GM23338 (cell line): Measurements from ENCODE around the gene BEST2. TPM values are rescaled to one million over a fixed set of nuclear protein-coding genes. Genes with fewer than 3 reads are reported as not detected.

Experiments
- ATAC-seq: fragments of 200-7000 bp; cut with Tn5 transposase; 3 replicates; pipeline ENCODE4 v1.9.1; 2020
- DNase-seq: peaks from one replicate; pipeline ENCODE4 v3.0.0-alpha.2; 2015; ENCODE audit warnings: low spot score
- H2AFZ ChIP-seq: fragments of 200-600 bp; sonication (generic); 2 replicates; pipeline ENCODE4 v1.8.0; 2016; ENCODE audit warnings: antibody characterized with exemption, mild to moderate bottlenecking, moderate library complexity
- H3F3A ChIP-seq: fragments of 200-600 bp; sonication (generic); replicated peaks from 2 replicates; pipeline ENCODE4 v1.8.0; 2017; ENCODE audit warnings: antibody characterized with exemption, mixed run types, low read depth
- H3K27ac ChIP-seq: fragments of 200-600 bp; sonication (generic); 2 replicates; pipeline ENCODE4 v1.6.1; 2016; ENCODE audit warnings: low read depth
- H3K27me3 ChIP-seq: fragments of 200-600 bp; sonication (generic); 2 replicates; pipeline ENCODE4 v1.8.0; 2016; ENCODE audit warnings: mild to moderate bottlenecking, mixed run types, moderate library complexity; ENCODE audit not compliant: insufficient read depth
- H3K36me3 ChIP-seq: fragments of 200-600 bp; sonication (generic); 2 replicates; pipeline ENCODE4 v1.8.0; 2016; ENCODE audit warnings: mild to moderate bottlenecking; ENCODE audit not compliant: insufficient read depth
- H3K4me1 ChIP-seq: fragments of 200-600 bp; sonication (generic); 2 replicates; pipeline ENCODE4 v1.8.0; 2016; ENCODE audit warnings: mild to moderate bottlenecking, moderate library complexity; ENCODE audit not compliant: insufficient read depth
- H3K4me2 ChIP-seq: fragments of 200-600 bp; sonication (generic); 2 replicates; pipeline ENCODE4 v1.7.1; 2017; ENCODE audit warnings: mixed run types
- H3K4me3 ChIP-seq: fragments of 200-600 bp; sonication (generic); 2 replicates; pipeline ENCODE4 v1.6.1; 2016; ENCODE audit warnings: mixed run types
- H3K79me2 ChIP-seq: fragments of 200-600 bp; sonication (generic); replicated peaks from 2 replicates; pipeline ENCODE4 v1.8.0; 2017; ENCODE audit warnings: mild to moderate bottlenecking; ENCODE audit not compliant: insufficient read depth
- H3K9me2 ChIP-seq: fragments of 200-600 bp; sonication (generic); 2 replicates; pipeline ENCODE4 v1.8.0; 2017; ENCODE audit not compliant: insufficient read depth
- H4K20me1 ChIP-seq: fragments of 200-600 bp; sonication (generic); replicated peaks from 2 replicates; pipeline ENCODE4 v1.8.0; 2017; ENCODE audit warnings: mild to moderate bottlenecking; ENCODE audit not compliant: insufficient read depth
- H3K27ac Mint-ChIP-seq: 2 replicates; pipeline ENCODE4 v1.8.0; 2020; ENCODE audit warnings: inconsistent platforms, mild to moderate bottlenecking, moderate library complexity, mixed read lengths
- H3K27me3 Mint-ChIP-seq: 3 replicates; pipeline ENCODE4 v1.8.0; 2022; ENCODE audit warnings: low read depth, mild to moderate bottlenecking, moderate library complexity, mixed read lengths, inconsistent platforms; ENCODE audit not compliant: insufficient read depth, poor library complexity
- H3K36me3 Mint-ChIP-seq: 3 replicates; pipeline ENCODE4 v1.8.0; 2021; ENCODE audit warnings: low read depth, mild to moderate bottlenecking, inconsistent platforms, moderate library complexity, mixed read lengths
- H3K4me1 Mint-ChIP-seq: 3 replicates; pipeline ENCODE4 v1.8.0; 2020; ENCODE audit warnings: mild to moderate bottlenecking, inconsistent platforms, mixed read lengths
- H3K4me3 Mint-ChIP-seq: 3 replicates; pipeline ENCODE4 v1.8.0; 2021; ENCODE audit warnings: moderate library complexity, mild to moderate bottlenecking, inconsistent platforms, mixed read lengths
- H3K9me3 Mint-ChIP-seq: 3 replicates; pipeline ENCODE4 v1.8.0; 2020; ENCODE audit warnings: moderate library complexity, mild to moderate bottlenecking, inconsistent platforms, mixed read lengths
- CREB1 ChIP-seq: fragments of 250-450 bp; sonication (Bioruptor Pico); IDR thresholded peaks from 2 replicates; pipeline ENCODE4 v1.5.0; 2020; ENCODE audit warnings: low read depth, mild to moderate bottlenecking, moderate library complexity
- CTCF ChIP-seq, 2 experiments: fragments of 200-600 bp in 1 of 2; sonication (generic) in 1 of 2; conservative IDR thresholded peaks; 2 replicates each; pipeline versions ENCODE4 v1.5.1 to v1.6.1; 2016 to 2017; ENCODE audit warnings: antibody characterized with exemption in 2 of 2, low read depth in 2 of 2, mild to moderate bottlenecking in 2 of 2, moderate library complexity in 1 of 2
- ETS1 ChIP-seq: IDR thresholded peaks from 2 replicates; pipeline ENCODE4 v1.6.1; 2016; ENCODE audit warnings: antibody characterized with exemption
- EZH2 ChIP-seq: fragments of 200-600 bp; sonication (generic); IDR thresholded peaks from one replicate; pipeline ENCODE4 v1.8.0; 2017; ENCODE audit warnings: antibody characterized with exemption, mild to moderate bottlenecking, low read depth; ENCODE audit not compliant: unreplicated experiment
- EZH2phosphoT487 ChIP-seq: fragments of 200-600 bp; sonication (generic); IDR thresholded peaks from one replicate; pipeline ENCODE4 v1.8.1; 2018; ENCODE audit warnings: antibody characterized with exemption; ENCODE audit not compliant: unreplicated experiment
- JUNB ChIP-seq: IDR thresholded peaks from one replicate; pipeline ENCODE4 v1.6.1; 2016; ENCODE audit warnings: antibody characterized with exemption; ENCODE audit not compliant: unreplicated experiment
- NANOG ChIP-seq: IDR thresholded peaks from 2 replicates; pipeline ENCODE4 v1.6.1; 2016; ENCODE audit warnings: antibody characterized with exemption, borderline replicate concordance
- REST ChIP-seq: IDR thresholded peaks from one replicate; pipeline ENCODE4 v1.6.1; 2018; ENCODE audit warnings: antibody characterized with exemption; ENCODE audit not compliant: unreplicated experiment
- ZNF114 ChIP-seq: fragments of 250-450 bp; sonication (Bioruptor Pico); IDR thresholded peaks from 2 replicates; pipeline ENCODE4 v1.5.0; 2020; ENCODE audit warnings: mild to moderate bottlenecking, moderate library complexity
- polyA plus RNA-seq: library from polyadenylated mRNA; unstranded; fragments of >200 nt; fragmentation: Nextera tagmentation; extraction: Ambion mirVana; gene quantifications from 2 replicates; pipeline ENCODE4 v1.2.1, GENCODE V29; 2016
- total RNA-seq: library from RNA; depleted of rRNA; stranded (reverse); fragments of >200 nt; shearing (Covaris generic); gene quantifications from 2 replicates; pipeline ENCODE4 v1.2.3, GENCODE V29; 2014

Gene BEST2
- total and polyA plus RNA-seq, 2 experiments from 2014 or later, result 1.2 to 10.4 TPM

GRCh38 chr19:12770922-12771321, 19.3 kb downstream of the BEST2 start:
- Histone ChIP-seq H3K79me2 (peaks cover 9% of the 10 kb centered on the region; the same call in 1 of the 2 replicates), H3F3A (peaks cover 35% of the 10 kb centered on the region)
- TF ChIP-seq REST, result no peak
- TF ChIP-seq CTCF (conservative IDR thresholded peaks at IDR 0.05; ENCODE audit: low read depth in 2 of 2), result no peak

GRCh38 chr19:12772323-12772722, 20.7 kb downstream of the BEST2 start:
- no peaks in the 10 kb centered on the region; the same call in 2 of the 3 replicates for H3K9me3 Mint-ChIP-seq
- Histone ChIP-seq H3F3A (peaks cover 28% of the 10 kb centered on the region), H3K4me2 (no peak overlapping the region), H2AFZ (no peak overlapping the region), H3K4me1 (peaks cover 12% of the 10 kb centered on the region; the same call in 1 of the 2 replicates), H4K20me1 (no peaks in the 10 kb centered on the region; the same call in 1 of the 2 replicates), H3K36me3 (0 out of 2 replicates have a peak, but pooled peaks cover 7% of the 10 kb centered on the region), H3K79me2 (peaks cover 6% of the 10 kb centered on the region; the same call in 1 of the 2 replicates), H3K27ac (no peak overlapping the region), H3K4me3 (no peak overlapping the region), H3K9me2 (no peaks in the 10 kb centered on the region), H3K27me3 (no peaks in the 10 kb centered on the region)
- peaks cover 23% of the 10 kb centered on the region for H3K4me1 Mint-ChIP-seq
- H3K36me3 Mint-ChIP-seq, result peaks cover 39% of the 10 kb centered on the region
- H3K27ac Mint-ChIP-seq, result no peak overlapping the region
- DNase-seq, result no peak
- no peak overlapping the region for H3K4me3 Mint-ChIP-seq
- H3K27me3 Mint-ChIP-seq, result peaks cover 16% of the 10 kb centered on the region
- ATAC-seq, result no peak
- TF ChIP-seq CREB1 (CRISPR knock-in tag), result no peak
- no peak for TF ChIP-seq JUNB
- TF ChIP-seq ZNF114, result no peak
- no peak for TF ChIP-seq EZH2phosphoT487
- no peak for TF ChIP-seq NANOG
- TF ChIP-seq EZH2, result no peak
- TF ChIP-seq CTCF (conservative IDR thresholded peaks at IDR 0.05; ENCODE audit: low read depth in 2 of 2), result no peak
- TF ChIP-seq ETS1, result no peak

More at GRCh38 chr19:12770922-12771321, 19.3 kb downstream of the BEST2 start:
- Mint-ChIP-seq H3K9me3 (peaks cover 3% of the 10 kb centered on the region; the same call in 2 of the 3 replicates), H3K4me3 (no peak overlapping the region), H3K27ac (no peak overlapping the region), H3K36me3 (peaks cover 46% of the 10 kb centered on the region), H3K4me1 (peaks cover 26% of the 10 kb centered on the region), H3K27me3 (peaks cover 25% of the 10 kb centered on the region)
- no peak overlapping the region for H3K4me2 ChIP-seq
- H3K27ac ChIP-seq, result no peak overlapping the region
- ATAC-seq (no peak), DNase-seq (no peak)
- H3K4me3 ChIP-seq, result no peak overlapping the region
- H4K20me1 ChIP-seq, result no peaks in the 10 kb centered on the region; the same call in 1 of the 2 replicates
- 0 out of 2 replicates have a peak, but pooled peaks cover 10% of the 10 kb centered on the region for H3K36me3 ChIP-seq
- H3K9me2 ChIP-seq, result no peaks in the 10 kb centered on the region
- no peaks in the 10 kb centered on the region for H3K27me3 ChIP-seq
- no peak overlapping the region for H2AFZ ChIP-seq
- peaks cover 10% of the 10 kb centered on the region; the same call in 1 of the 2 replicates for H3K4me1 ChIP-seq
